Testis (tissue), 3 donors: Measurements from ENCODE around the gene ADAM12. TPM values are rescaled to one million over a fixed set of nuclear protein-coding genes. Genes with fewer than 3 reads are reported as not detected.

Experiments used
- DNase-seq: peaks from one replicate; pipeline ENCODE4 v3.0.0-alpha.2; 2019
- H3K27ac ChIP-seq, 2 donors: fragments of 200-600 bp; sonication (generic); one replicate each; pipeline ENCODE4 v1.5.1; 2019
- H3K27me3 ChIP-seq: fragments of 200-600 bp; sonication (generic); one replicate; pipeline ENCODE4 v1.5.1; 2019
- H3K36me3 ChIP-seq: fragments of 200-600 bp; sonication (generic); one replicate; pipeline ENCODE4 v1.5.1; 2017; ENCODE audit warnings: low read depth; ENCODE audit errors: missing control alignments
- H3K4me1 ChIP-seq: fragments of 200-600 bp; sonication (generic); one replicate; pipeline ENCODE4 v1.5.1; 2019
- H3K4me3 ChIP-seq, 2 donors: fragments of 200-600 bp; sonication (generic); one replicate each; pipeline ENCODE4 v1.5.1; 2017 to 2019
- H3K9me3 ChIP-seq: fragments of 200-600 bp; sonication (generic); one replicate; pipeline ENCODE4 v1.5.1; 2017
- CTCF ChIP-seq, 3 experiments: fragments of 450-650 bp in 2 of 3; fragments of 200-600 bp in 1 of 3; sonication (generic) in 1 of 3; IDR thresholded peaks; one replicate each; pipeline ENCODE4 v1.5.1; 2016 to 2019; ENCODE audit warnings: antibody characterized with exemption in 3 of 3, mild to moderate bottlenecking in 2 of 3, moderate library complexity in 1 of 3
- POLR2A ChIP-seq: fragments of 450-650 bp; IDR thresholded peaks from one replicate; pipeline ENCODE4 v1.6.1; 2017; ENCODE audit warnings: antibody characterized with exemption, mild to moderate bottlenecking, moderate library complexity
- WGBS, 2 donors: methylation state at CpG; one replicate each; pipeline ENCODE4 v1.1.5; 2018; 5-methylcytosine and 5-hydroxymethylcytosine counted together
- intact Hi-C: fragments of 100-400 bp; cut with DNase I; formaldehyde crosslinking; loops from one replicate; pipeline ENCODE4 v1.15.1; 2023; ENCODE audit warnings: low total_unique reads
- polyA plus RNA-seq: library from polyadenylated mRNA; stranded (reverse); fragments of 350-450 nt; fragmentation: Illumina TruSeq; extraction: RNeasy Lipid Tissue Mini Kit (QIAGEN cat#74804); gene quantifications from one replicate; pipeline ENCODE4 v1.2.3, GENCODE V29; 2014; ENCODE audit warnings: low read depth, low replicate concordance; ENCODE audit not compliant: insufficient read depth
- total RNA-seq, 2 donors: library from RNA; depleted of rRNA; stranded (reverse); fragments of >200 nt; gene quantifications; one replicate each; pipeline ENCODE4 v1.2.3, GENCODE V29; 2016

Gene ADAM12
- total and polyA plus RNA-seq, 3 donors from 2014 or later = 2.8 to 9.2 (median 6.1) TPM

DNA sequence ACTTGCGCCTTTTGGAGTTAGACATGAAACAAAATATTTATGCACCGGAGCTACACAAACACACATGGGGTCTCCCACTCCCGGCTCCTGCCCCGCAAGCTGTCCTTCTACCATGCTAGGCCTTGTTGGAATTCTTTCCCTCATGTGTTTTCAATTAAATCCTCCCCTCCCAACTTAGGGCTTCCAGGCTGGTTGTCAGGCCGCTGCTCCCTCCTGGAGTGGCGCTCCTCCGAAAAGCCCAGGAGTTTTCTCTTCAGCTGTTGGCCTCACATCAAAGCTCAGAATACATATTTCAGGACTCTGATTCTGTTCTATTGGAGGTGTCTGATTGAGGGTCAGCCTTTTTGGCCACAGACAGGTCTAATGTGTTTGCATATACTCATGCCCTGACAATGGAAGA, 378.6 kb downstream of the ADAM12 start:
- DNase-seq = no peak
- TF ChIP-seq POLR2A (no peak), CTCF (IDR thresholded peaks at IDR 0.05) (no peak)
- intact Hi-C loops = no loop called here
- no peak overlapping the region for H3K4me3 ChIP-seq
- H3K27me3 ChIP-seq = no peaks in the 10 kb centered on the region
- H3K36me3 ChIP-seq = no peaks in the 10 kb centered on the region
- H3K9me3 ChIP-seq = no peaks in the 10 kb centered on the region
- no peak overlapping the region for H3K27ac ChIP-seq
- H3K4me1 ChIP-seq = no peaks in the 10 kb centered on the region
- 81 to 89% methylated on average over 7 of the region's 7 CpGs for WGBS, 2 donors

- no peaks in the 10 kb centered on the region for H3K4me1 ChIP-seq
- intact Hi-C loops = no loop called here
- no peak overlapping the region for H3K4me3 ChIP-seq
- no peaks in the 10 kb centered on the region for H3K36me3 ChIP-seq
- 92 to 95% methylated on average over 2 of the region's 2 CpGs for WGBS, 2 donors
- H3K27me3 ChIP-seq = no peaks in the 10 kb centered on the region
- H3K9me3 ChIP-seq = no peaks in the 10 kb centered on the region
- DNase-seq = no peak
- TF ChIP-seq POLR2A = no peak
- H3K27ac ChIP-seq = no peak overlapping the region
Measured at GRCh38 chr10:126006906-126007305, 381.4 kb downstream of the ADAM12 start.

DNA sequence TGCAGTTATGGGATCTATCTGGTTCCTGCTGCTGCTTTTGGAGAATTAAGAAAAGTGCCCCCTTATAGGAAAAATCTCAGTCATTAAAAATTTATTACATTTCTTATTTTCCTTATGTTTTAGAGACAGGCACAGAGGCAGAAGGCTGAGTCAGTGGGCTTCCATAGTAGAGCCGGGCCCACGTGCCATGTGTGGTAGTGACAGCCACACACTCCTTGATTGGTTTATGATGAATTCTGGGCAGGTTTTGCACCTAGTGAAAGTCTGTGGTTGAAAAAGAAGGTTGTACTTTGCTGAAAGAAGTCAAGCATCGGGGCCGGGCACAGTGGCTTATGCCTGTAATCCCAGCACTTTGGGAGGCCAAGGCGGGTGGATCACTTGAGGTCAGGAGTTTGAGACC, 382.0 kb downstream of the ADAM12 start:
- H3K27me3 ChIP-seq = no peaks in the 10 kb centered on the region
- no peak overlapping the region for H3K27ac ChIP-seq
- H3K9me3 ChIP-seq = no peaks in the 10 kb centered on the region
- no peak for TF ChIP-seq POLR2A
- no peak for TF ChIP-seq CTCF (IDR thresholded peaks at IDR 0.05)
- no peaks in the 10 kb centered on the region for H3K36me3 ChIP-seq
- no peak for DNase-seq
- WGBS, 2 donors = 77 to 100% methylated on average over 5 of the region's 5 CpGs
- intact Hi-C loops = no loop called here
- no peaks in the 10 kb centered on the region for H3K4me1 ChIP-seq
- no peak overlapping the region for H3K4me3 ChIP-seq

- Histone ChIP-seq H3K27me3 (no peaks in the 10 kb centered on the region), H3K4me3 (no peak overlapping the region), H3K9me3 (no peaks in the 10 kb centered on the region), H3K4me1 (no peaks in the 10 kb centered on the region), H3K36me3 (no peaks in the 10 kb centered on the region), H3K27ac (no peak overlapping the region)
- TF ChIP-seq CTCF (IDR thresholded peaks at IDR 0.05) = no peak
- TF ChIP-seq POLR2A = no peak
- WGBS, 2 donors = 84% methylated on average over 8 of the region's 8 CpGs
- no peak for DNase-seq
- intact Hi-C loops = no loop called here
Measured at GRCh38 chr10:126004752-126005151, 383.5 kb downstream of the ADAM12 start.

DNA sequence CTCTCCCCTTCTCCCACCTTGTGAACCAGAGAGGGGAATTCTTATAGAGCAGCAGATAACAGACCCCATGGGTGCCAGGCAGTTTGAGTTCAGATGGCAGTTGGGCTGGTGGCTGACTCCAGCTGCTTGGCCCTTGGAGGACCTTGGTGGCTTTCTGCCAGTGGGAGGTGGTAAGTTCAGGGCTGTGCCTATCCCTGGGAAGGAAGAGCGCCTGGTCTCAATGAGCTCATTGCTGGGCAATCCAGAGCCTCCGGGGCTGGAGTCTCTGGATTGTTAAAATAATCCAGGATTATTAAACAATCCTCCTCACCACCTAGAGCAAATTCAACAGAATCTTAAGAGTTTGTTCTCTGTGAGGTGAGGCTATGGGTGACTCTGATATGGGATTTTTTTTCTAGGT, 386.7 kb downstream of the ADAM12 start:
- no peak overlapping the region for H3K4me3 ChIP-seq
- H3K27me3 ChIP-seq = no peaks in the 10 kb centered on the region
- intact Hi-C loops = no loop called here
- H3K4me1 ChIP-seq = no peaks in the 10 kb centered on the region
- no peak for DNase-seq
- H3K36me3 ChIP-seq = no peaks in the 10 kb centered on the region
- TF ChIP-seq CTCF (IDR thresholded peaks at IDR 0.05) = no peak
- TF ChIP-seq POLR2A = no peak
- no peaks in the 10 kb centered on the region for H3K9me3 ChIP-seq
- no peak overlapping the region for H3K27ac ChIP-seq
- 64 to 80% methylated on average over 2 of the region's 2 CpGs for WGBS, 2 donors
